ENCODE data around the gene CDX1.

DNA sequence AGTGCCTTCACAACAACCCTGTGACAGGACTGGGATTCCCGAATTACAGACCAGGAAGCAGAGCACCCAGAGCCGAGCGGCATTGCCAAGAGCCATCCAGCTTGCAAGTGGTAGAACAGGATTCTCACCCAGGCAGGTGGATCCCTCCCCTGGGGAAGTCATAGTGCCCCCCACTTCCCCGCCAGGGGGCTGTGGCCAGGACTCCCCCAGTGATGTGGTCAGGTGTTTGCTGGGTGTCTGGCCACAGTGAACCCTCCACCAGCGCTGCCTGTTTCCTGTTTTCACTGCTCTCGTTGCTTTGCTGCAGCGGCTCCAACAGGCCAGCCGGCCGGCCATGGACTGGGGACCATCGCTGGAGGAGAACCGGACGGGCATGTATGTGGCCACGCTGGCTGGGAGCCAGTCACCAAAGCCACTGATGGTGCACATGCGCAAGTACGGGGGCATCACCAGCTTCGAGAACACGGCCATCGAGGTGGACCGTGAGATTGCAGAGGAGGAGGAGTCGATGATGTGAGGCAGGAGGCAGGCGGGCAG, 42.6 kb downstream of the CDX1 start:
- TF ChIP-seq LEF1 (IDR thresholded peaks at IDR 0.05; ENCODE audit: borderline replicate concordance): no peak
- TF ChIP-seq SP1 (IDR thresholded peaks at IDR 0.05): no peak
- TF ChIP-seq BHLHE40 (IDR thresholded peaks at IDR 0.05; ENCODE audit: borderline replicate concordance): no peak
- no peak for TF ChIP-seq ELF4 (IDR thresholded peaks at IDR 0.05)
- no peak for TF ChIP-seq FOXK2 (IDR thresholded peaks at IDR 0.05)
- TF ChIP-seq ZNF384 (IDR thresholded peaks at IDR 0.05): no peak
- no peak for TF ChIP-seq L3MBTL2 (conservative IDR thresholded peaks at IDR 0.05)
- no peak for TF ChIP-seq ARNT (IDR thresholded peaks at IDR 0.05)
